Spleen (tissue), 11 donors: ENCODE results near the gene CNIH3. TPM values are rescaled to one million over a fixed set of nuclear protein-coding genes. Genes with fewer than 3 reads are reported as not detected.

Experiments
- DNase-seq: peaks from one replicate; pipeline ENCODE4 v3.0.0-alpha.2; 2020
- H3K27ac ChIP-seq, 8 donors: fragments of 200-600 bp; sonication (generic) in 7 of 8; 1 replicate in 4 of 8; 2 replicates in 4 of 8; pipeline versions ENCODE4 v1.5.0 to v1.8.0; 2016 to 2021; ENCODE audit warnings: inconsistent platforms in 4 of 8, mild to moderate bottlenecking in 4 of 8, moderate library complexity in 1 of 8
- H3K27me3 ChIP-seq, 7 donors: fragments of 200-600 bp; sonication (generic) in 6 of 7; replicated peaks in 1 of 7; 1 replicate in 4 of 7; 2 replicates in 3 of 7; pipeline versions ENCODE4 v1.5.0 to v1.8.0; 2016 to 2021; ENCODE audit warnings: inconsistent platforms in 3 of 7, mild to moderate bottlenecking in 1 of 7
- H3K36me3 ChIP-seq, 6 donors: fragments of 200-600 bp; sonication (generic) in 5 of 6; 1 replicate in 4 of 6; 2 replicates in 2 of 6; pipeline versions ENCODE4 v1.5.0 to v1.8.0; 2016 to 2021; ENCODE audit warnings: inconsistent platforms in 2 of 6
- H3K4me1 ChIP-seq, 6 donors: fragments of 200-600 bp; sonication (generic) in 5 of 6; 1 replicate in 3 of 6; 2 replicates in 3 of 6; pipeline versions ENCODE4 v1.5.0 to v1.8.0; 2016 to 2021; ENCODE audit warnings: inconsistent platforms in 3 of 6
- H3K4me3 ChIP-seq, 8 donors: fragments of 200-600 bp; sonication (generic) in 7 of 8; 1 replicate in 4 of 8; 2 replicates in 4 of 8; pipeline versions ENCODE4 v1.5.0 to v1.8.0; 2016 to 2021; ENCODE audit warnings: inconsistent platforms in 4 of 8, mild to moderate bottlenecking in 4 of 8, moderate library complexity in 2 of 8
- H3K9me3 ChIP-seq, 8 donors: fragments of 200-600 bp; sonication (generic) in 7 of 8; 1 replicate in 4 of 8; 2 replicates in 4 of 8; pipeline versions ENCODE4 v1.5.0 to v1.8.0; 2016 to 2021; ENCODE audit warnings: inconsistent platforms in 4 of 8
- CTCF ChIP-seq, 11 experiments: fragments of 200-600 bp in 7 of 11; fragments of 450-650 bp in 4 of 11; sonication (generic) in 4 of 11; IDR thresholded peaks in 8 of 11; conservative IDR thresholded peaks in 3 of 11; 1 replicate in 7 of 11; 2 replicates in 4 of 11; pipeline versions ENCODE4 v1.4.0 to v1.8.0; 2016 to 2021; ENCODE audit warnings: antibody characterized with exemption in 11 of 11, inconsistent platforms in 4 of 11, mild to moderate bottlenecking in 1 of 11
- POLR2A ChIP-seq, 3 donors: fragments of 450-650 bp; IDR thresholded peaks; one replicate each; pipeline ENCODE4 v1.5.1; 2017; ENCODE audit warnings: antibody characterized with exemption in 3 of 3, mild to moderate bottlenecking in 1 of 3
- POLR2AphosphoS5 ChIP-seq, 3 donors: sonication (generic); formaldehyde crosslinking; IDR thresholded peaks; one replicate each; pipeline ENCODE4 v1.5.1; 2017; ENCODE audit warnings: antibody characterized with exemption in 3 of 3
- WGBS, 5 donors: extraction: QIAGEN DNeasy Blood & Tissue Kit in 3 of 5; methylation state at CpG; one replicate each; pipeline versions ENCODE4 v1.1.5 to v1.1.7; 2013 to 2018; 5-methylcytosine and 5-hydroxymethylcytosine counted together
- intact Hi-C: fragments of 100-400 bp; cut with DNase I; formaldehyde crosslinking; loops from one replicate; pipeline ENCODE4 v1.15.0; 2023; ENCODE audit warnings: low total_unique reads
- polyA plus RNA-seq, 3 donors: library from polyadenylated mRNA; stranded (reverse); fragments of 200-250 nt; gene quantifications; one replicate each; pipeline ENCODE4 v1.2.1, GENCODE V29; 2013
- total RNA-seq, 7 donors: library from RNA; depleted of rRNA in 3 of 7; stranded (reverse); fragments of >200 nt in 3 of 7; fragmentation: NEBNext Ultra II Directional in 4 of 7; extraction: Animal tissue kit (Norgen Biotek cat#: 25700) in 4 of 7; gene quantifications; one replicate each; pipeline versions ENCODE4 v1.1.0 to v1.2.1, GENCODE V29; 2016 to 2021
- donor health status: healthy with polysubstance abuse.
- donor health status: DM: no; HTN: no; CAD: no; lungs with moderate emphysema.
- donor health status: DM: no; HTN: no; CAD: no.
- donor health status: Bipolar disorder and iron deficiency.
- donor health status: healthy.
- donor health status: DM: no; HTN: no; CAD: no.
- donor health status: DM: yes; HTN: yes; CAD: no.

CNIH3 gene
- total and polyA plus RNA-seq, 10 donors, result 0.68 to 4.1 (median 2.0) TPM

- no peaks in the 10 kb centered on the region for H3K36me3 ChIP-seq
- DNase-seq, result no peak
These were observed 2.6 kb upstream of the CNIH3 start for GRCh38 chr1:224613486-224613885.

GRCh38 chr1:224616756-224617409, 766 bp downstream of the CNIH3 start:
- TF ChIP-seq POLR2AphosphoS5 (IDR thresholded peaks at IDR 0.05), result no peak
- no peak for TF ChIP-seq CTCF (IDR thresholded peaks at IDR 0.05 in 8 of 11, conservative IDR thresholded peaks at IDR 0.05 in 3 of 11)
- TF ChIP-seq POLR2A (IDR thresholded peaks at IDR 0.05), result no peak
- peak overlapping the region in 7 of 8 donors; percentile 34 to 68 (median 39) for H3K4me3 ChIP-seq
- H3K36me3 ChIP-seq, result no peaks in the 10 kb centered on the region
- no peak overlapping the region for H3K27ac ChIP-seq
- peaks cover 14 to 28% (median 24%) of the 10 kb centered on the region in 6 donors for H3K4me1 ChIP-seq
- intact Hi-C loops, result no loop called here
- H3K9me3 ChIP-seq, result peaks cover 0 to 6% (median 0%) of the 10 kb centered on the region in 8 donors
- 3 to 8% (median 5%) methylated on average over 26 to 52 of the region's 52 CpGs for WGBS, 5 donors
- H3K27me3 ChIP-seq, result peaks cover 3 to 81% (median 49%) of the 10 kb centered on the region in 7 donors
- no peak for DNase-seq

More at GRCh38 chr1:224613486-224613885, 2.6 kb upstream of the CNIH3 start:
- no peak for TF ChIP-seq CTCF (IDR thresholded peaks at IDR 0.05 in 8 of 11, conservative IDR thresholded peaks at IDR 0.05 in 3 of 11)
- TF ChIP-seq POLR2AphosphoS5 (IDR thresholded peaks at IDR 0.05), result no peak
- TF ChIP-seq POLR2A (IDR thresholded peaks at IDR 0.05), result no peak
- peaks cover 14 to 28% (median 24%) of the 10 kb centered on the region in 6 donors for H3K4me1 ChIP-seq
- H3K27ac ChIP-seq, result no peak overlapping the region
- H3K4me3 ChIP-seq, result no peak overlapping the region
- H3K9me3 ChIP-seq, result no peaks in the 10 kb centered on the region
- WGBS, 5 donors, result 86 to 95% (median 92%) methylated on average over 6 of the region's 6 CpGs
- H3K27me3 ChIP-seq, result peaks cover 3 to 47% (median 31%) of the 10 kb centered on the region in 7 donors
- intact Hi-C loops, result no loop called here

GRCh38 chr1:224617410-224618355, 1.6 kb downstream of the CNIH3 start:
- Histone ChIP-seq H3K27me3 (peaks cover 3 to 89% (median 49%) of the 10 kb centered on the region in 7 donors), H3K4me3 (peak overlapping the region in 6 of 8 donors; percentile 34 to 68 (median 40)), H3K36me3 (no peaks in the 10 kb centered on the region), H3K9me3 (peaks cover 0 to 8% (median 0%) of the 10 kb centered on the region in 8 donors), H3K27ac (no peak overlapping the region), H3K4me1 (peaks cover 14 to 28% (median 24%) of the 10 kb centered on the region in 6 donors)
- TF ChIP-seq CTCF (IDR thresholded peaks at IDR 0.05 in 8 of 11, conservative IDR thresholded peaks at IDR 0.05 in 3 of 11) (no peak), POLR2A (IDR thresholded peaks at IDR 0.05) (no peak), POLR2AphosphoS5 (IDR thresholded peaks at IDR 0.05) (no peak)
- no peak for DNase-seq
- WGBS, 5 donors, result 5 to 8% (median 6%) methylated on average over 52 to 55 of the region's 55 CpGs
- intact Hi-C loops, result no loop called here
